HepG2 (cell line): ENCODE results near the gene SLC1A6. TPM values are rescaled to one million over a fixed set of nuclear protein-coding genes. Genes with fewer than 3 reads are reported as not detected.

Experiments
- ATAC-seq: fragments of 200-7000 bp; cut with Tn5 transposase; 3 replicates; pipeline ENCODE4 v1.9.1; 2020; ENCODE audit warnings: mild to moderate bottlenecking, moderate library complexity
- BruUV-seq: library from RNA; stranded (reverse); fragments of 400-500 nt; replicated peaks from 2 replicates; lab custom pipeline; 2021; lab: Mats Ljungman, UMichigan
- CTCF ChIA-PET: fragments of 300-600 bp; formaldehyde crosslinking; extraction: SDS; loops from one replicate; lab custom pipeline; 2021; ENCODE audit warnings: low total read pairs, inconsistent platforms, low intra/inter-chr PET ratio; lab: Yijun Ruan, JAX
- POLR2A ChIA-PET: fragments of 350-600 bp; sonication (Branson Sonifier 250); formaldehyde crosslinking; loops from one replicate; lab custom pipeline; 2020; ENCODE audit warnings: antibody characterized with exemption, inconsistent platforms; lab: Yijun Ruan, JAX
- DNase-seq: peaks from one replicate; pipeline ENCODE4 v3.0.0-alpha.2; 2015; ENCODE audit warnings: low spot score
- FAIRE-seq: peaks from 3 replicates; lab custom pipeline; 2011; peaks lifted over from hg19 to GRCh38; lab: Jason Lieb, UNC
- H2AFZ ChIP-seq: one replicate; pipeline ENCODE4 v1.6.1; 2011; ENCODE audit warnings: low read length, inconsistent platforms
- H3K27ac ChIP-seq: fragments of 300-600 bp; 3 replicates; pipeline ENCODE4 v1.8.0; 2011; ENCODE audit warnings: mixed run types, mild to moderate bottlenecking, mixed read lengths, low read length, inconsistent platforms; ENCODE audit not compliant: insufficient read depth; ENCODE audit errors: extremely low read length
- H3K27me3 ChIP-seq, 2 experiments: fragments of 200-600 bp in 1 of 2; 2 replicates in 1 of 2; 3 replicates in 1 of 2; pipeline versions ENCODE4 v1.6.0 to v1.8.0; 2011; ENCODE audit warnings: low read length in 2 of 2, mild to moderate bottlenecking in 2 of 2, moderate library complexity in 2 of 2, inconsistent platforms in 1 of 2; ENCODE audit not compliant: insufficient read depth in 2 of 2, control insufficient read depth in 1 of 2
- H3K36me3 ChIP-seq, 2 experiments: fragments of 200-600 bp in 1 of 2; replicated peaks in 1 of 2; 2 replicates in 1 of 2; 3 replicates in 1 of 2; pipeline versions ENCODE4 v1.5.1 to v1.8.0; 2011; ENCODE audit warnings: low read length in 2 of 2, inconsistent platforms in 1 of 2; ENCODE audit not compliant: insufficient read depth in 2 of 2, control insufficient read depth in 1 of 2
- H3K4me1 ChIP-seq: 2 replicates; pipeline ENCODE4 v1.5.1; 2012; ENCODE audit warnings: low read length, inconsistent platforms; ENCODE audit not compliant: insufficient read depth
- H3K4me2 ChIP-seq: 2 replicates; pipeline ENCODE4 v1.6.0; 2011; ENCODE audit warnings: low read depth, low read length, inconsistent platforms
- H3K4me3 ChIP-seq, 3 experiments: fragments of 200-600 bp in 1 of 3; sonication (generic), shearing (Covaris generic) in 1 of 3; replicated peaks in 1 of 3; 2 replicates each; pipeline ENCODE4 v1.5.1; 2011 to 2016; ENCODE audit warnings: low read length in 3 of 3, inconsistent platforms in 2 of 3, low read depth in 2 of 3, mild to moderate bottlenecking in 2 of 3, control low read depth in 1 of 3, mixed read lengths in 1 of 3; ENCODE audit not compliant: insufficient read depth in 1 of 3
- H3K79me2 ChIP-seq: one replicate; pipeline ENCODE4 v1.6.1; 2011; ENCODE audit warnings: low read length, inconsistent platforms; ENCODE audit not compliant: insufficient read depth
- H3K9ac ChIP-seq: 2 replicates; pipeline ENCODE4 v1.6.0; 2011; ENCODE audit warnings: mild to moderate bottlenecking, low read depth, low read length, inconsistent platforms; ENCODE audit not compliant: insufficient read depth
- H3K9me3 ChIP-seq: 2 replicates; pipeline ENCODE4 v1.5.1; 2012; ENCODE audit warnings: mild to moderate bottlenecking, low read length
- H4K20me1 ChIP-seq: 2 replicates; pipeline ENCODE4 v1.6.0; 2011; ENCODE audit warnings: inconsistent platforms, mild to moderate bottlenecking, low read length, moderate library complexity; ENCODE audit not compliant: insufficient read depth
- BCLAF1 ChIP-seq: fragments of 450-650 bp; IDR thresholded peaks from 2 replicates; pipeline ENCODE4 v1.6.1; 2017; ENCODE audit warnings: mild to moderate bottlenecking
- IRF2 ChIP-seq: IDR thresholded peaks from 2 replicates; pipeline ENCODE4 v1.6.1; 2018; ENCODE audit warnings: missing genetic modification reagents, missing compliant biosample characterization
- MBNL3 ChIP-seq: fragments of 250-450 bp; sonication (Bioruptor Pico); conservative IDR thresholded peaks from 2 replicates; pipeline ENCODE4 v1.8.0; 2022; ENCODE audit warnings: mild to moderate bottlenecking, inconsistent platforms
- SIX4 ChIP-seq: sonication (generic); formaldehyde crosslinking; IDR thresholded peaks from 2 replicates; pipeline ENCODE4 v1.4.0; 2020; ENCODE audit warnings: missing genetic modification reagents
- ZNF331 ChIP-seq: sonication (generic); formaldehyde crosslinking; IDR thresholded peaks from 2 replicates; pipeline ENCODE4 v1.4.0; 2020; ENCODE audit warnings: missing genetic modification reagents
- ZNF33A ChIP-seq: sonication (generic); formaldehyde crosslinking; IDR thresholded peaks from 2 replicates; pipeline ENCODE4 v1.5.1; 2020; ENCODE audit warnings: missing genetic modification reagents, mild to moderate bottlenecking, moderate library complexity, borderline replicate concordance
- ZNF580 ChIP-seq: IDR thresholded peaks from 2 replicates; pipeline ENCODE4 v1.6.1; 2016; ENCODE audit warnings: low read depth, borderline replicate concordance
- ZNF597 ChIP-seq: sonication (generic); formaldehyde crosslinking; IDR thresholded peaks from 2 replicates; pipeline ENCODE4 v1.5.0; 2020; ENCODE audit warnings: missing genetic modification reagents
- ZNF614 ChIP-seq: IDR thresholded peaks from 2 replicates; pipeline ENCODE4 v1.6.1; 2018; ENCODE audit warnings: missing biosample characterization, missing genetic modification reagents, inconsistent platforms, borderline replicate concordance
- ZNF639 ChIP-seq: conservative IDR thresholded peaks from 2 replicates; pipeline ENCODE4 v1.6.1; 2018; ENCODE audit warnings: missing genetic modification reagents
- ZSCAN25 ChIP-seq: sonication (generic); formaldehyde crosslinking; IDR thresholded peaks from 2 replicates; pipeline ENCODE4 v1.8.0; 2022; ENCODE audit warnings: mild to moderate bottlenecking, missing genetic modification reagents
- WGBS: methylation state at CpG from one replicate; pipeline ENCODE4 v1.1.6; 2017; ENCODE audit warnings: low lambda C conversion rate; 5-methylcytosine and 5-hydroxymethylcytosine counted together
- in situ Hi-C: cut with HindIII; loops from 2 replicates; pipeline ENCODE4 v1.10.0; 2017; ENCODE audit warnings: low pct_unique_long_range_greater_than_20kb; ENCODE audit not compliant: extremely low pct_ligation_motif_present
- intact Hi-C: fragments of 100-400 bp; cut with micrococcal nuclease; formaldehyde crosslinking; loops from one replicate; pipeline ENCODE4 v1.10.0; 2022; ENCODE audit not compliant: unreplicated experiment
- polyA plus RNA-seq, 8 experiments: library from polyadenylated mRNA; depleted of rRNA in 3 of 8; stranded (reverse) in 7 of 8; unstranded in 1 of 8; fragments of >200 nt; fragmentation: Illumina TruSeq in 4 of 8; extraction: Trizol in 4 of 8; gene quantifications; 2 replicates each; pipeline versions ENCODE4 v1.2.1 to v1.2.3, GENCODE V29; 2011 to 2016; ENCODE audit warnings: low read depth in 4 of 8, missing spikeins in 1 of 8, mixed read lengths in 1 of 8; ENCODE audit not compliant: insufficient read depth in 1 of 8
- total RNA-seq, 5 experiments: library from RNA; depleted of rRNA; stranded (reverse); fragments of >200 nt; fragmentation: Illumina TruSeq; extraction: Trizol; gene quantifications; 2 replicates each; pipeline ENCODE4 v1.2.3, GENCODE V29; 2016; ENCODE audit warnings: low read depth in 1 of 5
- TF ChIP-seq, protein P1 (sequence below): sonication (generic); formaldehyde crosslinking; IDR thresholded peaks from 2 replicates; pipeline ENCODE4 v1.4.0; 2020; ENCODE audit warnings: low read depth, mild to moderate bottlenecking, missing genetic modification reagents

SLC1A6 gene
- total and polyA plus RNA-seq, 2 of the 13 experiments (the other 11 are each of a cell fraction or from before 2014, with no cell fraction given) = not detected

DNA sequence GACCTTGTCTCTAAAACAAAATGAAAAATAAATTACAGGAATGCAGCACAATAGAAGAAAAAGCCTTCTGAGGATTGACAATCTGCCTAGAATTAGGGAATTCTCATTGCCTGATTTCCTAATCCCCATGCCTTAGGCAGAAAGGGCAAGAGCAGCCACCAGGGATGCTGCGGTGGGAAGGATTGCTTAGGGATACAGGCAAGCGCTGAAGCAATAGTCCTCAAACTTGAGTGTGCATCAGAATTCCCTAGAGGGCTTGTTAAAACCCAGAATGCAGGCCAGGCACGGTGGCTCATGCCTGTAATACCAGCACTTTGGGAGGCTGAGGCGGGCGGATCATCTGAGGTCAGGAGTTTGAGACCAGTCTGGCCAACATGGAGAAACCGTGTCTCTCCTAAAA is 39.4 kb downstream of the SLC1A6 start:
- ChIA-PET CTCF (no interaction called here), POLR2A (no interaction called here)
- in situ Hi-C loops (no loop called here), intact Hi-C loops (no loop called here)
- Histone ChIP-seq H3K4me3 (no peak overlapping the region), H3K4me2 (no peak overlapping the region), H3K9me3 (no peaks in the 10 kb centered on the region), H3K79me2 (no peaks in the 10 kb centered on the region), H3K9ac (no peak overlapping the region), H4K20me1 (no peaks in the 10 kb centered on the region), H2AFZ (no peak overlapping the region), H3K27me3 (no peaks in the 10 kb centered on the region; a peak in 1 of 5 replicates), H3K27ac (no peak overlapping the region), H3K4me1 (no peaks in the 10 kb centered on the region), H3K36me3 (no peaks in the 10 kb centered on the region)
- 43% methylated on average over 6 of the region's 6 CpGs for WGBS
- ATAC-seq = no peak
- BruUV-seq = no TSS peak
- DNase-seq = no peak
- TF ChIP-seq BCLAF1 (no peak), ZNF580 (CRISPR knock-in tag) (no peak), ZNF614 (CRISPR knock-in tag) (no peak), SIX4 (CRISPR knock-in tag) (no peak), IRF2 (CRISPR knock-in tag) (no peak), ZSCAN25 (CRISPR knock-in tag) (no peak), MBNL3 (CRISPR knock-in tag) (no peak), ZNF639 (CRISPR knock-in tag) (no peak), ZNF597 (CRISPR knock-in tag) (no peak), ZNF331 (CRISPR knock-in tag) (no peak), ZNF33A (CRISPR knock-in tag) (no peak)
- TF ChIP-seq, protein P1, sequence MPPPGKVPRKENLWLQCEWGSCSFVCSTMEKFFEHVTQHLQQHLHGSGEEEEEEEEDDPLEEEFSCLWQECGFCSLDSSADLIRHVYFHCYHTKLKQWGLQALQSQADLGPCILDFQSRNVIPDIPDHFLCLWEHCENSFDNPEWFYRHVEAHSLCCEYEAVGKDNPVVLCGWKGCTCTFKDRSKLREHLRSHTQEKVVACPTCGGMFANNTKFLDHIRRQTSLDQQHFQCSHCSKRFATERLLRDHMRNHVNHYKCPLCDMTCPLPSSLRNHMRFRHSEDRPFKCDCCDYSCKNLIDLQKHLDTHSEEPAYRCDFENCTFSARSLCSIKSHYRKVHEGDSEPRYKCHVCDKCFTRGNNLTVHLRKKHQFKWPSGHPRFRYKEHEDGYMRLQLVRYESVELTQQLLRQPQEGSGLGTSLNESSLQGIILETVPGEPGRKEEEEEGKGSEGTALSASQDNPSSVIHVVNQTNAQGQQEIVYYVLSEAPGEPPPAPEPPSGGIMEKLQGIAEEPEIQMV (CRISPR knock-in tag) = no peak
- FAIRE-seq = no peak
